ENCODE data around the gene PES1.
"Not testable (repeated sequence)": the region's sequence is repeated elsewhere in the genome, so short reads cannot be mapped to it uniquely, and the experiment has no call there.

PES1 gene

DNA sequence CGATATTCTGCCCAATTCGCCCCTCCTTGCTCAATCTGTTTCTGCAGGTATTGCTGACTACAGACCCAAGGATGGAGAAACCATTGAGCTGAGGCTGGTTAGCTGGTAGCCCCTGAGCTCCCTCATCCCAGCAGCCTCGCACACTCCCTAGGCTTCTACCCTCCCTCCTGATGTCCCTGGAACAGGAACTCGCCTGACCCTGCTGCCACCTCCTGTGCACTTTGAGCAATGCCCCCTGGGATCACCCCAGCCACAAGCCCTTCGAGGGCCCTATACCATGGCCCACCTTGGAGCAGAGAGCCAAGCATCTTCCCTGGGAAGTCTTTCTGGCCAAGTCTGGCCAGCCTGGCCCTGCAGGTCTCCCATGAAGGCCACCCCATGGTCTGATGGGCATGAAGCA is 34.7 kb upstream of the PES1 start:
- Histone ChIP-seq H3K27ac (no peak overlapping the region), H3K4me3 (no peak overlapping the region), H3K36me3 (peaks cover 0 to 16% (median 0%) of the 10 kb centered on the region in 3 donors), H3K9me3 (no peaks in the 10 kb centered on the region), H3K27me3 (no peaks in the 10 kb centered on the region), H3K4me1 (no peaks in the 10 kb centered on the region)
- no peak for DNase-seq
- intact Hi-C loops (cut with DNase I; ENCODE audit: low total_unique reads), result no loop called here
- TF ChIP-seq, protein P1, sequence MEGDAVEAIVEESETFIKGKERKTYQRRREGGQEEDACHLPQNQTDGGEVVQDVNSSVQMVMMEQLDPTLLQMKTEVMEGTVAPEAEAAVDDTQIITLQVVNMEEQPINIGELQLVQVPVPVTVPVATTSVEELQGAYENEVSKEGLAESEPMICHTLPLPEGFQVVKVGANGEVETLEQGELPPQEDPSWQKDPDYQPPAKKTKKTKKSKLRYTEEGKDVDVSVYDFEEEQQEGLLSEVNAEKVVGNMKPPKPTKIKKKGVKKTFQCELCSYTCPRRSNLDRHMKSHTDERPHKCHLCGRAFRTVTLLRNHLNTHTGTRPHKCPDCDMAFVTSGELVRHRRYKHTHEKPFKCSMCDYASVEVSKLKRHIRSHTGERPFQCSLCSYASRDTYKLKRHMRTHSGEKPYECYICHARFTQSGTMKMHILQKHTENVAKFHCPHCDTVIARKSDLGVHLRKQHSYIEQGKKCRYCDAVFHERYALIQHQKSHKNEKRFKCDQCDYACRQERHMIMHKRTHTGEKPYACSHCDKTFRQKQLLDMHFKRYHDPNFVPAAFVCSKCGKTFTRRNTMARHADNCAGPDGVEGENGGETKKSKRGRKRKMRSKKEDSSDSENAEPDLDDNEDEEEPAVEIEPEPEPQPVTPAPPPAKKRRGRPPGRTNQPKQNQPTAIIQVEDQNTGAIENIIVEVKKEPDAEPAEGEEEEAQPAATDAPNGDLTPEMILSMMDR (IDR thresholded peaks at IDR 0.05), result no peak

DNA sequence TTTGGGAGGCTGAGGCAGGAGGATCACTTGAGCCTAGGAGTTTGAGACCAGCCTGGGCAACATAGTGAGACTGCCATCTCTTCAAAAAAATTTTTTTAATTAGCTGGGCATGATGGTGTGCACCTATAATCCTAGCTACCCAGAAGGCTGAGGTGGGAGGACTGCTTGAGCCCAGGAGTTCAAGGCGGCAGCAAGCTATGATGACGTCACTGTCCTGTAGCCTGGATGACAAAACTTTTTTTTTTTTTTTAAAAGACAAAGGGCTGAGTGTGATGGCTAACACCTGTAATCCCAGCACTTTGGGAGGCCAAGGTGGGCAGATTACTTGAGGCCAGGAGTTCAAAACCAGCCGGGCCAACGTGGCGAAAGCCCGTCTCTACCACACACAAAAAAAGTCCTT is 28.2 kb upstream of the PES1 start:
- intact Hi-C loops (cut with DNase I; ENCODE audit: low total_unique reads), result loop anchor here (10.0 kb wide), 1 partner anchor 285 kb away; no protein-coding TSS in a partner anchor
- not testable (repeated sequence) for DNase-seq, H3K9me3 ChIP-seq, H3K4me3 ChIP-seq, H3K27me3 ChIP-seq, H3K4me1 ChIP-seq, H3K27ac ChIP-seq
- peaks cover 0 to 64% (median 0%) of the 10 kb centered on the region in 3 donors for H3K36me3 ChIP-seq

DNA sequence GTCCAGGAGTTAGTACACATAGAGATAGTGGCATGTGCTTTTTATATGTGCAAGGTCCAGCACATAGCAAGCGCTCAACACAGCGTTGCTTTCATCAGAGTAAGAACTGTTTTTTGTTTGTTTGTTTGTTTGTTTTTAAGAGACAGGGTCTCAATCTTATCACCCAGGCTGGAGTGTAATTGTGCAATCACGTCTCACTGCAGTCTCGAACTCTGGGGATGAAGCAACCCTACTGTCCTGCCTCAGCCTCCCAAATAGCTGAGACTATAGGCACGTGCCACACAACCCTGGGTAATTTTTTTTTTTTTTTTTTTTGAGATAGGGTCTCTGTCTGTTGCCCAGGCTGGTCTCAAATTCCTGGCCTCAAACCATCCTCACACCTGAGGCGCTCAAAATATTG is 26.1 kb upstream of the PES1 start:
- Histone ChIP-seq H3K36me3 (peaks cover 0 to 80% (median 0%) of the 10 kb centered on the region in 3 donors), H3K4me3 (no peak overlapping the region), H3K27me3 (no peaks in the 10 kb centered on the region), H3K4me1 (no peaks in the 10 kb centered on the region), H3K27ac (no peak overlapping the region), H3K9me3 (no peaks in the 10 kb centered on the region)
- TF ChIP-seq, protein P1 (IDR thresholded peaks at IDR 0.05), result no peak
- intact Hi-C loops (cut with DNase I; ENCODE audit: low total_unique reads), result loop anchor here (10.0 kb wide), 1 partner anchor 287 kb away; no protein-coding TSS in a partner anchor
- no peak for DNase-seq

DNA sequence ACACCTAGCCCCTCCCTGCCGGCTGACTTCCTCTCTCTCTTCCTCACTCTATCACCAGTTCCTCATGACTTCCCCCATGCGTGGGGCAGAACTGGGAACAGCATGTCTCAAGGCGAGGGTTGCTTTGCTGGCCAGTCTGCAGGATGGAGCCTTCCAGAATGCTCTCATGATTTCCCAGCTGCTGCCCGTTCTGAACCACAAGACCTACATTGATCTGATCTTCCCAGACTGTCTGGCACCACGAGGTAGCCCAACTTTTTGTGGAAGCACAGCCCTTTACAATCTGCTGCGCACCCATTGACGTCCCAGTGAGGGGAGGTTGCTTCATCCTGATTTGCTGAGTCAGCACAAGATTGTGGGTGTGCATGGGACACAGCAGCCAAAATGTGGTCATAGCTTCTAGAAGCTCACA is 23.8 kb upstream of the PES1 start:
- peak in 1 of 2 donors; percentile 45 for DNase-seq
- Histone ChIP-seq H3K9me3 (no peaks in the 10 kb centered on the region), H3K27ac (no peak overlapping the region), H3K36me3 (peaks cover 0 to 78% (median 6%) of the 10 kb centered on the region in 3 donors), H3K4me1 (no peaks in the 10 kb centered on the region), H3K4me3 (no peak overlapping the region), H3K27me3 (no peaks in the 10 kb centered on the region)
- intact Hi-C loops (cut with DNase I; ENCODE audit: low total_unique reads), result loop anchor here (10.0 kb wide), 1 partner anchor 289 kb away; no protein-coding TSS in a partner anchor
- TF ChIP-seq, protein P1 (IDR thresholded peaks at IDR 0.05), result no peak

DNA sequence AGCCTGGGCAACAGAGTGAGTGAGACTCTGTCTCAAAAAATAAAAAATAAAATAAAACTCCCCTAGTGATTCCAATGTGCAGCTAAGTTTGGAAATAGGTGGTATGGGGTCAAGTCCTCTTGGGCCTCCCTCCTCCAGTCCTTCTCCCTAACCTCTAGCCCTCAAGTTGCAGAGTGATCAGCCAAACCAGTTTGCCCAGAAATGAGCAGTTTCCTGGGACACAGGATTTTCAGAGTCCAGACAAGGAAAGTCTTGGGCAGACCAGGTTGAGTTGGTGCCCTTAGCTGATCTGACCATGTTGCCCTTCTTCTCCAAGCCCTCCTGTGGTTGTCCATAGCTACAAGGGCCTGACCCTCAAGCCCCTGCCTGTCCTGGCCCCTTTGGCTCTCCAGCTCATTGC is 23.2 kb upstream of the PES1 start:
- H3K27ac ChIP-seq, result no peak overlapping the region
- no peaks in the 10 kb centered on the region for H3K4me1 ChIP-seq
- H3K4me3 ChIP-seq, result no peak overlapping the region
- H3K36me3 ChIP-seq, result peaks cover 0 to 74% (median 6%) of the 10 kb centered on the region in 3 donors
- TF ChIP-seq, protein P1 (IDR thresholded peaks at IDR 0.05), result no peak
- no peaks in the 10 kb centered on the region for H3K9me3 ChIP-seq
- intact Hi-C loops (cut with DNase I; ENCODE audit: low total_unique reads), result loop anchor here (10.0 kb wide), 1 partner anchor 290 kb away; no protein-coding TSS in a partner anchor
- DNase-seq, result no peak
- H3K27me3 ChIP-seq, result no peaks in the 10 kb centered on the region

DNA sequence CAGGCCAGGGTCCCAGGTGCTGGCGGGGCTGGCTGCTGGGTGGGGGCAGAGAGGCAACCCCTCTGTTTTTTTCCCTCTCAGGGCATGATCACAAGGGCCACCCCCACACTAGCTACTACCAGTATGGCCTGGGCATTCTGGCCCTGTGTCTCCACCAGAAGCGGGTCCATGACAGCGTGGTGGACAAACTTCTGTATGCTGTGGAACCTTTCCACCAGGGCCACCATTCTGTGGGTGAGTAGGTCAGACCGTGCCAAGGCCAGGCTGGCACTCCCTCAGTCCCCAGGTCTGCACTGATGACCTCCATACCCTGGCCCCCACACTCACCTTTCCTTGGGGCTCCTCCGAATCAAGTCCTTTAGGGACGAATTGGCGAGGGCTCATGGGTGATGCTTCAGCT is 22.6 kb upstream of the PES1 start:
- peaks cover 0 to 72% (median 6%) of the 10 kb centered on the region in 3 donors for H3K36me3 ChIP-seq
- intact Hi-C loops (cut with DNase I; ENCODE audit: low total_unique reads), result loop anchor here (10.0 kb wide), 1 partner anchor 291 kb away; no protein-coding TSS in a partner anchor
- no peaks in the 10 kb centered on the region for H3K27me3 ChIP-seq
- no peak overlapping the region for H3K4me3 ChIP-seq
- H3K9me3 ChIP-seq, result no peaks in the 10 kb centered on the region
- no peak overlapping the region for H3K27ac ChIP-seq
- no peak for DNase-seq
- TF ChIP-seq, protein P1 (IDR thresholded peaks at IDR 0.05), result no peak
- no peaks in the 10 kb centered on the region for H3K4me1 ChIP-seq

Measured in tibial artery (tissue), 4 donors.